NCI-H446 treated with DMSO at 0.1 percent for 48 hours (cell line): ENCODE measurements around the gene ACTN4.
"Not testable (repeated sequence)": the region's sequence is repeated elsewhere in the genome, so short reads cannot be mapped to it uniquely, and the experiment has no call there.

Experiments
- DNase-seq: peaks from one replicate; lab custom pipeline; 2025; lab: John Stamatoyannopoulos, UW

The ACTN4 gene

GRCh38 chr19:38647368-38647965 lies at the start of gene ACTN4:
ACTN4 (plus strand) TSS chr19:38647649; CDS start chr19:38647746, 97 bp downstream.
- DNase-seq: peak; percentile 96

GRCh38 chr19:38599722-38600121 lies 47.7 kb upstream of the ACTN4 start:
- no peak for DNase-seq

GRCh38 chr19:38602856-38603255 lies 44.6 kb upstream of the ACTN4 start:
- DNase-seq: not testable (repeated sequence)

GRCh38 chr19:38606131-38606530 lies 41.3 kb upstream of the ACTN4 start:
- DNase-seq: no peak

GRCh38 chr19:38614289-38614688 lies 33.2 kb upstream of the ACTN4 start:
- DNase-seq: no peak

GRCh38 chr19:38615007-38615581 lies 32.4 kb upstream of the ACTN4 start:
- no peak for DNase-seq

- DNase-seq: no peak
Measured at GRCh38 chr19:38616265-38616664, 31.2 kb upstream of the ACTN4 start.

GRCh38 chr19:38617283-38617763 lies 30.1 kb upstream of the ACTN4 start:
- DNase-seq: no peak

- DNase-seq: no peak
Measured at GRCh38 chr19:38617764-38618589, 29.5 kb upstream of the ACTN4 start, which contains the start of gene MAP4K1. MAP4K1 (minus strand) TSS chr19:38617953; CDS start chr19:38617895, 58 bp downstream.

GRCh38 chr19:38618590-38619360 lies 28.7 kb upstream of the ACTN4 start, which contains the start of gene EIF3K:
EIF3K (plus strand) TSS chr19:38619188; CDS start chr19:38619269, 81 bp downstream.
- peak; percentile 98 for DNase-seq

GRCh38 chr19:38619361-38620174 lies 27.9 kb upstream of the ACTN4 start:
- no peak for DNase-seq

GRCh38 chr19:38624822-38625221 lies 22.6 kb upstream of the ACTN4 start:
- no peak for DNase-seq

GRCh38 chr19:38626401-38626800 lies 21.0 kb upstream of the ACTN4 start:
- no peak for DNase-seq

GRCh38 chr19:38629568-38629967 lies 17.9 kb upstream of the ACTN4 start:
- DNase-seq: no peak

- not testable (repeated sequence) for DNase-seq
Measured at GRCh38 chr19:38631301-38631700, 16.1 kb upstream of the ACTN4 start.

GRCh38 chr19:38631811-38632475 lies 15.5 kb upstream of the ACTN4 start:
- DNase-seq: not testable (repeated sequence)

GRCh38 chr19:38632476-38633213 lies 14.8 kb upstream of the ACTN4 start:
- no peak for DNase-seq

GRCh38 chr19:38634757-38635482 lies 12.5 kb upstream of the ACTN4 start:
- DNase-seq: no peak
